HepG2 (cell line): ENCODE results near the gene ACADSB. TPM values are rescaled to one million over a fixed set of nuclear protein-coding genes. Genes with fewer than 3 reads are reported as not detected.

ENCODE experiments used
- ATM ChIP-seq: fragments of 450-650 bp; IDR thresholded peaks from 2 replicates; pipeline ENCODE4 v1.7.1; 2017; ENCODE audit warnings: mild to moderate bottlenecking, borderline replicate concordance
- CREB1 ChIP-seq, 2 experiments: fragments of 450-650 bp in 1 of 2; IDR thresholded peaks; 2 replicates each; pipeline ENCODE4 v1.6.1; 2016 to 2017; ENCODE audit warnings: control low read depth in 1 of 2, mild to moderate bottlenecking in 1 of 2, missing compliant biosample characterization in 1 of 2, missing genetic modification characterization in 1 of 2
- HNRNPL ChIP-seq: fragments of 200-400 bp; formaldehyde crosslinking; IDR thresholded peaks from 2 replicates; pipeline ENCODE4 v1.6.1; 2017; ENCODE audit warnings: mild to moderate bottlenecking, low read depth, low read length
- NR3C1 ChIP-seq: sonication (generic); formaldehyde crosslinking; IDR thresholded peaks from 2 replicates; pipeline ENCODE4 v1.4.0; 2020; ENCODE audit warnings: missing genetic modification reagents
- POLR2A ChIP-seq, 2 experiments: IDR thresholded peaks; 2 replicates each; pipeline ENCODE4 v1.6.1; 2011; ENCODE audit warnings: low read depth in 2 of 2, low read length in 2 of 2, mild to moderate bottlenecking in 1 of 2, moderate library complexity in 1 of 2; ENCODE audit not compliant: insufficient read depth in 1 of 2
- PRDM4 ChIP-seq: sonication (generic); formaldehyde crosslinking; IDR thresholded peaks from 2 replicates; pipeline ENCODE4 v1.9.0; 2021; ENCODE audit warnings: missing genetic modification reagents, borderline replicate concordance
- STAT6 ChIP-seq: sonication (generic); formaldehyde crosslinking; IDR thresholded peaks from 2 replicates; pipeline ENCODE4 v1.4.0; 2020; ENCODE audit warnings: missing genetic modification reagents, mild to moderate bottlenecking, borderline replicate concordance
- ZBTB4 ChIP-seq: sonication (generic); formaldehyde crosslinking; IDR thresholded peaks from 2 replicates; pipeline ENCODE4 v1.4.0; 2020; ENCODE audit warnings: missing genetic modification reagents, mild to moderate bottlenecking, borderline replicate concordance
- ZBTB42 ChIP-seq: sonication (generic); formaldehyde crosslinking; IDR thresholded peaks from 2 replicates; pipeline ENCODE4 v1.5.0; 2020; ENCODE audit warnings: mild to moderate bottlenecking, missing genetic modification reagents
- ZNF281 ChIP-seq: sonication (generic); formaldehyde crosslinking; IDR thresholded peaks from 2 replicates; pipeline ENCODE4 v1.4.0; 2020; ENCODE audit warnings: missing genetic modification reagents, borderline replicate concordance
- ZNF343 ChIP-seq: sonication (generic); formaldehyde crosslinking; IDR thresholded peaks from 2 replicates; pipeline ENCODE4 v1.4.0; 2020; ENCODE audit warnings: mild to moderate bottlenecking, missing genetic modification reagents
- ZNF513 ChIP-seq: sonication (generic); formaldehyde crosslinking; conservative IDR thresholded peaks from 2 replicates; pipeline ENCODE4 v1.5.0; 2020; ENCODE audit warnings: missing genetic modification reagents
- ZNF570 ChIP-seq: sonication (generic); formaldehyde crosslinking; IDR thresholded peaks from 2 replicates; pipeline ENCODE4 v1.4.0; 2020; ENCODE audit warnings: mild to moderate bottlenecking, missing genetic modification reagents, borderline replicate concordance
- ZNF749 ChIP-seq: sonication (generic); formaldehyde crosslinking; IDR thresholded peaks from 2 replicates; pipeline ENCODE4 v1.8.0; 2022; ENCODE audit warnings: mild to moderate bottlenecking, missing genetic modification reagents, moderate library complexity, borderline replicate concordance
- polyA plus RNA-seq, 8 experiments: library from polyadenylated mRNA; depleted of rRNA in 3 of 8; stranded (reverse) in 7 of 8; unstranded in 1 of 8; fragments of >200 nt; fragmentation: Illumina TruSeq in 4 of 8; extraction: Trizol in 4 of 8; gene quantifications; 2 replicates each; pipeline versions ENCODE4 v1.2.1 to v1.2.3, GENCODE V29; 2011 to 2016; ENCODE audit warnings: low read depth in 4 of 8, missing spikeins in 1 of 8, mixed read lengths in 1 of 8; ENCODE audit not compliant: insufficient read depth in 1 of 8
- total RNA-seq, 5 experiments: library from RNA; depleted of rRNA; stranded (reverse); fragments of >200 nt; fragmentation: Illumina TruSeq; extraction: Trizol; gene quantifications; 2 replicates each; pipeline ENCODE4 v1.2.3, GENCODE V29; 2016; ENCODE audit warnings: low read depth in 1 of 5

ACADSB gene
- total and polyA plus RNA-seq, 2 of the 13 experiments (the other 11 are each of a cell fraction or from before 2014, with no cell fraction given), result 80.0 to 87.6 TPM

GRCh38 chr10:122980209-122981065 is 28.4 kb upstream of the ACADSB start, which contains the start of gene PSTK (continued):
- TF ChIP-seq ZNF513 (no peak), ZBTB4 (CRISPR knock-in tag) (no peak), NR3C1 (no peak), ZNF749 (CRISPR knock-in tag) (no peak), ZBTB42 (CRISPR knock-in tag) (peak; percentile 69; the same call in 1 of the 2 replicates), HNRNPL (0 out of 2 replicates have a peak, but pooled peaks have one; percentile 43), CREB1 (IDR thresholded peaks at IDR 0.05) (peak; percentile 99), CREB1 (CRISPR knock-in tag; IDR thresholded peaks at IDR 0.05) (peak; percentile 94), STAT6 (CRISPR knock-in tag) (no peak; the same call in 1 of the 2 replicates), ZNF570 (no peak), POLR2A (IDR thresholded peaks at IDR 0.05; ENCODE audit: insufficient read depth in 1 of 2, low read depth in 2 of 2, low read length in 2 of 2) (peak; percentile 81 to 92), ZNF343 (CRISPR knock-in tag) (no peak), ATM (no peak), PRDM4 (CRISPR knock-in tag) (no peak), ZNF281 (CRISPR knock-in tag) (no peak)
